GM12878 (cell line): ENCODE results near the gene PALLD. TPM values are rescaled to one million over a fixed set of nuclear protein-coding genes. Genes with fewer than 3 reads are reported as not detected.

Experiments
- ATAC-seq: fragments of 200-7000 bp; cut with Tn5 transposase; 3 replicates; pipeline ENCODE4 v1.9.1; 2020; ENCODE audit warnings: mild to moderate bottlenecking, moderate library complexity
- BruUV-seq: library from RNA; stranded (reverse); fragments of 400-500 nt; replicated peaks from 2 replicates; lab custom pipeline; 2021; lab: Mats Ljungman, UMichigan
- CTCF ChIA-PET: fragments of 300-600 bp; sonication (Branson Sonifier 250); formaldehyde crosslinking; extraction: SDS; loops from one replicate; lab custom pipeline; 2021; ENCODE audit warnings: inconsistent platforms; lab: Yijun Ruan, JAX
- POLR2A ChIA-PET: fragments of 350-600 bp; formaldehyde crosslinking; extraction: SDS; loops from one replicate; lab custom pipeline; 2021; ENCODE audit warnings: inconsistent platforms; lab: Charles Lee
- RAD21 ChIA-PET: fragments of 300-600 bp; sonication (Branson Sonifier 250); formaldehyde crosslinking; loops from one replicate; lab custom pipeline; 2023; ENCODE audit warnings: antibody characterized with exemption; ENCODE audit not compliant: unreplicated experiment; lab: Charles Lee
- SMC1A ChIA-PET: fragments of 300-600 bp; sonication (Branson Sonifier 250); formaldehyde crosslinking; loops from one replicate; lab custom pipeline; 2023; ENCODE audit not compliant: unreplicated experiment, uncharacterized antibody; lab: Charles Lee
- DNase-seq: peaks from one replicate; pipeline ENCODE4 v3.0.0-alpha.2; 2011; ENCODE audit warnings: low read depth, low spot score
- FAIRE-seq: peaks from 3 replicates; lab custom pipeline; 2011; peaks lifted over from hg19 to GRCh38; lab: Jason Lieb, UNC
- H2AFZ ChIP-seq: 2 replicates; pipeline ENCODE4 v1.6.0; 2011; ENCODE audit warnings: low read depth, low read length, control low read depth; ENCODE audit not compliant: control insufficient read depth
- H3K27ac ChIP-seq: 2 replicates; pipeline ENCODE4 v1.5.1; 2011; ENCODE audit warnings: control low read depth; ENCODE audit not compliant: control insufficient read depth, insufficient read depth
- H3K27me3 ChIP-seq, 2 experiments: replicated peaks in 1 of 2; 2 replicates each; pipeline versions ENCODE4 v1.6.0 to v1.6.1; 2011; ENCODE audit warnings: low read length in 1 of 2; ENCODE audit not compliant: control insufficient read depth in 2 of 2, insufficient read depth in 2 of 2
- H3K36me3 ChIP-seq, 2 experiments: 2 replicates each; pipeline ENCODE4 v1.5.1; 2011; ENCODE audit warnings: low read length in 1 of 2; ENCODE audit not compliant: control insufficient read depth in 2 of 2, insufficient read depth in 2 of 2
- H3K4me1 ChIP-seq: 2 replicates; pipeline ENCODE4 v1.6.1; 2011; ENCODE audit warnings: mild to moderate bottlenecking, low read length, moderate library complexity, mixed read lengths; ENCODE audit not compliant: control insufficient read depth, insufficient read depth
- H3K4me2 ChIP-seq: 2 replicates; pipeline ENCODE4 v1.6.0; 2011; ENCODE audit warnings: control low read depth; ENCODE audit not compliant: control insufficient read depth, insufficient read depth
- H3K4me3 ChIP-seq: fragments of 200-600 bp; sonication (generic); 2 replicates; pipeline ENCODE4 v1.5.1; 2016
- H3K79me2 ChIP-seq: 2 replicates; pipeline ENCODE4 v1.6.0; 2011; ENCODE audit warnings: low read length; ENCODE audit not compliant: control insufficient read depth, insufficient read depth
- H3K9ac ChIP-seq: 2 replicates; pipeline ENCODE4 v1.8.0; 2011; ENCODE audit warnings: low read length, control low read depth, mixed read lengths; ENCODE audit not compliant: control insufficient read depth, insufficient read depth
- H3K9me3 ChIP-seq: replicated peaks from 3 replicates; pipeline ENCODE4 v1.5.1; 2011; ENCODE audit warnings: mild to moderate bottlenecking, low read length; ENCODE audit not compliant: control insufficient read depth, insufficient read depth
- H4K20me1 ChIP-seq: 2 replicates; pipeline ENCODE4 v1.6.0; 2011; ENCODE audit not compliant: control insufficient read depth, insufficient read depth
- BHLHE40 ChIP-seq, 2 experiments: fragments of 450-650 bp in 1 of 2; IDR thresholded peaks; 2 replicates each; pipeline ENCODE4 v1.6.1; 2011 to 2017; ENCODE audit warnings: low read depth in 2 of 2, borderline replicate concordance in 1 of 2, improper control_type of control experiment in 1 of 2, low read length in 1 of 2, mild to moderate bottlenecking in 1 of 2
- EGR1 ChIP-seq, 2 experiments: IDR thresholded peaks; 1 replicate in 1 of 2; 2 replicates in 1 of 2; pipeline ENCODE4 v1.6.1; 2011 to 2012; ENCODE audit warnings: low read depth in 2 of 2, low read length in 2 of 2, borderline replicate concordance in 1 of 2, mild to moderate bottlenecking in 1 of 2, moderate library complexity in 1 of 2
- KDM1A ChIP-seq: fragments of 200-600 bp; sonication (generic); IDR thresholded peaks from 2 replicates; pipeline ENCODE4 v1.6.1; 2016; ENCODE audit warnings: borderline replicate concordance
- POLR2AphosphoS5 ChIP-seq: IDR thresholded peaks from 2 replicates; pipeline ENCODE4 v1.6.1; 2011; ENCODE audit warnings: mild to moderate bottlenecking, low read length, inconsistent platforms
- RELA ChIP-seq: fragments of 450-650 bp; IDR thresholded peaks from 2 replicates; pipeline ENCODE4 v1.8.0; 2014; ENCODE audit warnings: borderline replicate concordance; ENCODE audit not compliant: partially characterized antibody
- RFX5 ChIP-seq: IDR thresholded peaks from 2 replicates; pipeline ENCODE4 v1.6.1; 2011; ENCODE audit warnings: low read depth, low read length, improper control_type of control experiment
- SMC3 ChIP-seq: IDR thresholded peaks from 2 replicates; pipeline ENCODE4 v1.6.1; 2011; ENCODE audit warnings: low read length, improper control_type of control experiment, borderline replicate concordance
- SP1 ChIP-seq: IDR thresholded peaks from one replicate; pipeline ENCODE4 v1.6.1; 2011; ENCODE audit warnings: low read depth, low read length
- WGBS: methylation state at CpG from one replicate; pipeline ENCODE4 v1.1.6; 2016; ENCODE audit warnings: low lambda C conversion rate; ENCODE audit not compliant: insufficient replicate concordance, insufficient coverage; ENCODE audit errors: missing lambda C conversion rate; 5-methylcytosine and 5-hydroxymethylcytosine counted together
- in situ Hi-C: fragments of 300-500 bp; cut with MboI; formaldehyde crosslinking; loops from 9 replicates; pipeline ENCODE4 v1.14.3; 2018; ENCODE audit warnings: mixed read lengths
- intact Hi-C: fragments of 100-400 bp; cut with micrococcal nuclease; formaldehyde crosslinking; loops from one replicate; pipeline ENCODE4 v1.14.2; 2022; ENCODE audit not compliant: unreplicated experiment
- polyA plus RNA-seq, 11 experiments: library from polyadenylated mRNA; depleted of rRNA in 4 of 11; unstranded in 6 of 11; stranded (reverse) in 5 of 11; fragments of >200 nt; fragmentation: Nextera tagmentation in 4 of 11; fragmentation: Illumina TruSeq in 1 of 11; extraction: Ambion mirVana in 4 of 11; extraction: Trizol in 1 of 11; gene quantifications; 1 replicate in 1 of 11; 2 replicates in 10 of 11; pipeline versions ENCODE4 v1.2.1 to v1.2.3, GENCODE V29; 2011 to 2016; ENCODE audit warnings: inconsistent platforms in 2 of 11, missing spikeins in 2 of 11, low read depth in 1 of 11
- total RNA-seq, 4 experiments: library from RNA; depleted of rRNA in 3 of 4; stranded (reverse); fragments of >200 nt in 3 of 4; fragmentation: Illumina TruSeq in 1 of 4; extraction: Trizol in 1 of 4; gene quantifications; 2 replicates each; pipeline versions ENCODE4 v1.2.1 to v1.2.3, GENCODE V29; 2013 to 2021

The PALLD gene
- total and polyA plus RNA-seq, 10 of the 15 experiments (the other 5 are each of a cell fraction or from before 2014, with no cell fraction given) = 1.0 to 7.7 (median 1.7) TPM

DNA sequence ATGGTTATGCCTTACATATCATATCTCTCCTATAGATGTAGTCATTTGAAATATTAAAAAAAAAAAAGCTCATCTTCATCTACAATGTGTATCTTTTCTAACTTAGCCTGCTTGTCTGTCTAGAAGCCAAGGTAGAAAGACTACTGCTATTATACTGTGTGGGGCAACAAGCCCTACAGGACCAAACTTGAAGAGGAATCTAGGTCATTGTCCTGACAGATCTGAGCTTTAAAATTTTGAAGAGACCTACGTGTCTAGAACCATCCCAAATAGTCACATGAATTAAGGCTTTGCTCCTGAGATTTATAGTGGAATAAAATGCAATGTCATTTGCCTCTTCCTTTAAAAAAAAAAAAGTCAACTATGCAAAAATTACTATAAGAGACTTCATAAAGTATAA, 95.8 kb downstream of the PALLD start:
- H3K36me3 ChIP-seq = no peaks in the 10 kb centered on the region
- H2AFZ ChIP-seq = no peak overlapping the region
- TF ChIP-seq KDM1A (no peak), EGR1 (IDR thresholded peaks at IDR 0.05; ENCODE audit: borderline replicate concordance in 1 of 2, low read depth in 2 of 2, low read length in 2 of 2) (no peak), RFX5 (no peak), RELA (no peak), BHLHE40 (IDR thresholded peaks at IDR 0.05; ENCODE audit: borderline replicate concordance in 1 of 2, low read depth in 2 of 2, low read length in 1 of 2) (no peak), POLR2AphosphoS5 (no peak), SMC3 (no peak), SP1 (no peak)
- TF ChIP-seq, all 136 proteins: peak for 0
- no peaks in the 10 kb centered on the region for H4K20me1 ChIP-seq
- H3K9ac ChIP-seq = no peak overlapping the region
- FAIRE-seq (no peak), ATAC-seq (no peak), DNase-seq (no peak)
- CTCF ChIA-PET = no interaction called here
- 0% methylated on average over 1 of the region's 1 CpG for WGBS
- H3K27me3 ChIP-seq = no peaks in the 10 kb centered on the region; a peak in 1 of 4 replicates
- POLR2A ChIA-PET = interaction anchor here (0.5 kb wide), 1 partner anchor 143 kb away, joined by 4 read pairs; no protein-coding TSS in a partner anchor
- no peaks in the 10 kb centered on the region for H3K9me3 ChIP-seq
- no peak overlapping the region for H3K27ac ChIP-seq
- no peak overlapping the region for H3K4me2 ChIP-seq
- in situ Hi-C loops (no loop called here), intact Hi-C loops (no loop called here)
- H3K79me2 ChIP-seq = no peaks in the 10 kb centered on the region
- SMC1A ChIA-PET = interaction anchor here (1.5 kb wide), 1 partner anchor 13 kb away, joined by 6 read pairs; no protein-coding TSS in a partner anchor
- H3K4me1 ChIP-seq = no peaks in the 10 kb centered on the region
- BruUV-seq = no TSS peak
- no peak overlapping the region for H3K4me3 ChIP-seq
- RAD21 ChIA-PET = interaction anchor here (0.6 kb wide), 2 partner anchors 9 to 280 kb away, joined by 3 to 4 read pairs; no protein-coding TSS in a partner anchor
